GM12892 (cell line): ENCODE measurements around the gene PLEKHM1. TPM values are rescaled to one million over a fixed set of nuclear protein-coding genes. Genes with fewer than 3 reads are reported as not detected.
A peak's percentile ranks its signal among the peaks of the same experiment; 100 is the strongest.
"Not testable (repeated sequence)": the region's sequence is repeated elsewhere in the genome, so short reads cannot be mapped to it uniquely, and the experiment has no call there.

Experiments used
- DNase-seq: peaks from one replicate; pipeline ENCODE4 v3.0.0; 2011; ENCODE audit not compliant: insufficient read length
- FAIRE-seq: peaks from 2 replicates; lab custom pipeline; 2011; peaks lifted over from hg19 to GRCh38; lab: Jason Lieb, UNC
- POLR2A ChIP-seq: IDR thresholded peaks from 2 replicates; pipeline ENCODE4 v1.6.1; 2011; ENCODE audit warnings: low read depth, low read length, control low read depth
- TAF1 ChIP-seq: IDR thresholded peaks from 2 replicates; pipeline ENCODE4 v1.6.1; 2011; ENCODE audit warnings: low read depth, mild to moderate bottlenecking, control low read depth, low read length, borderline replicate concordance
- polyA plus RNA-seq: library from polyadenylated mRNA; unstranded; fragments of >200 nt; gene quantifications from one replicate; pipeline ENCODE4 v1.2.1, GENCODE V29; 2012; ENCODE audit warnings: missing spikeins, inconsistent platforms; ENCODE audit not compliant: missing spikeins

The PLEKHM1 gene
- polyA plus RNA-seq = 7.6 TPM

DNA sequence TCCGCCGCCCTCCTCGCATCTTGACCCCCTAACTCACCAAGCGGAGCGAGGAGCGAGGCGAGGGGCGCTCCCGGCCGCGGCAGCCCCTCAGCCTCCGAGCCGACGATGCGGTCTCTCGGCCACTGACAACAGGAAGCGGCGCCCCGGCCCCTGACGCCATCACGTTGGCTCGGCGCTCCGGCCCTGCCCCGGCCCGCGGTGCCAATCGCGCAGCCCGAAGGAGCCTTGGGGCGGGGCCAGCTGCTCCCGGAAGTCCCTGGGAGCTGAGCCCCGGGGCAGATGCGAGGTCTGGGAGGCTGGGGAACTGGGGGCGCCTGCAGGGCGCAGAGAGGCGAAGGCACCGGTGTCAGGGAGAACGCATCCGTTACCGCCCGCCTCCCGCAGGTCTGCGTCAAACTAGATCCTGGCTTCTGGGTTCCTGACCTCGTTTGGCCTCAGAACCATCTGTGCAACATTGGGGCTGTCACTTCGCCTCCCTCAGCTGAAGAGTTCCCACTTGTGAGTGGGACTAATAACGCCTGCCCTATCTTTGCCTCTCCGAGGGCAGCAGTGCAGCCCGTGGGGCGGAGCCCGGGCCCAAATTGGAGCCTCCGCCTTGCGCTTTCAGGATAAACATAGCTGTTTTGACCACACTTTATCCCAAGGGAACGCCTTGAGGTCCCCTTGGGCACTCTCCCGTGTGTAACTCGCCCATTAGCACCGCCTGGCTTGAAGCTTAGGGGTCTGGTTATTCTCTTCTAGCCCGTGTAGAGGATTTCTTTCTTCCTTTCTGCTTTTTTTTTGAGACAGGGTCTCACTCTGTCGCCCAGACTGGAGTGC, at the start of gene PLEKHM1:
PLEKHM1 (minus strand) TSS at position 107 of the 819 bp plus-strand sequence. CDS start 8,237 bp downstream, outside the sequence.
- FAIRE-seq (peak; percentile 92), DNase-seq (peak; percentile 82)
- 0 out of 2 replicates have a peak, but pooled peaks have one; percentile 32 for TF ChIP-seq TAF1
- TF ChIP-seq POLR2A = peak; percentile 39; the same call in 1 of the 2 replicates

DNA sequence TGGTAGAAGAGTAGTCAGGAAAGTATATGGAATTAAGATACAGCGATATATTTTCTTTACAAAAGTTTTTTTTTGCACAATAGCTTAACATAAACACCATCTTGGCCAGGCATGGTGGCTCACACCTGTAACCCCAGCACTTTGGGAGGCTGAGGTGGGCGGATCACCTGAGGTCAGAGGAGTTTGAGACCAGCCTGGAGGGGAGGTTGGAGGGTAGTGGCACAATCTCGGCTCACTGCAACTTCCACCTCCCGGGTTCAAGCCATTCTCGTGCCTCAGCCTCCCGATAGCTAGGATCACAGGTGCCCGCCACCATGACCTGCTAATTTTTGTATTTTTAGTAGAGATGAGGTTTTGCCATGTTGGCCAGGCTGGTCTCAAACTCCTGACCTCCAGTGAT, 47.6 kb upstream of the PLEKHM1 start:
- not testable (repeated sequence) for FAIRE-seq, DNase-seq

DNA sequence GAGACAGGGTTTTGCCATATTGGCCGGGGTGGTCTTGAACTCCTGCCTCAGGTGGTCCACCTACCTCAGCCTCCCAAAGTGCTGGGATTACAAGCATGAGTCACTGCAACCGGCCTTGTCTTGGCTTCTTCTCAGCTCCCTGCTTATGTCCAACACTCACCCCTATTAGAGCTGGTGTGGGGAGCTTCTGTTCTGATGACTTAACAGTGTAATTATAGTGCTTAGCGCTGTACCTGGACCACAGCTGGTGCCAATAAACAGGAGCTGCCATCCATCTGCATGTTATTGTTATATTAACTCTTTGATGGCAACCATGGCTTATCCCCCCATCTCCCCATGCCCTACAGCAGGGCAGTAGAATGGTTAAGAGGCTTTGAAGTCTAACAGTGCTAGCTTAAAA, 15.6 kb upstream of the PLEKHM1 start:
- not testable (repeated sequence) for FAIRE-seq, DNase-seq

DNA sequence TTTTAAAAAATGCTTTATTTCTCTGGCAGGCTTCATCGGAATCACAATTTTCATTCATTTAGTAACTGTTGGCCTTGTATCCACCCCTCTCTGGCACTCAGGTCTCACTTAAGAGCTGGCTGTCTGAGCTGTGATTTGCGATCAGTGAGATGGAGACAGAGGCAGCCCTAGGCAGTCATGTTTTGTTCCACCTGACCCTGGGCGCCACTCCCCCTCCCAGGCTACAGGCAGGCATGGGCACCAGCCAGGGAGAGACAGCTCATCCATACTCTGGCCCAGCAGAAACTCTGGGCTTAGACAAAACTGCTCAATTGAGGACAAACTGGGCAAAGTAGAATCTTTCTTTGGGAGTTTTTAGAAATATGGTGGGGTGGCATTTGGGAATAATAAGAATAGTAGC, 14.7 kb upstream of the PLEKHM1 start:
- DNase-seq, FAIRE-seq: not testable (repeated sequence)

DNA sequence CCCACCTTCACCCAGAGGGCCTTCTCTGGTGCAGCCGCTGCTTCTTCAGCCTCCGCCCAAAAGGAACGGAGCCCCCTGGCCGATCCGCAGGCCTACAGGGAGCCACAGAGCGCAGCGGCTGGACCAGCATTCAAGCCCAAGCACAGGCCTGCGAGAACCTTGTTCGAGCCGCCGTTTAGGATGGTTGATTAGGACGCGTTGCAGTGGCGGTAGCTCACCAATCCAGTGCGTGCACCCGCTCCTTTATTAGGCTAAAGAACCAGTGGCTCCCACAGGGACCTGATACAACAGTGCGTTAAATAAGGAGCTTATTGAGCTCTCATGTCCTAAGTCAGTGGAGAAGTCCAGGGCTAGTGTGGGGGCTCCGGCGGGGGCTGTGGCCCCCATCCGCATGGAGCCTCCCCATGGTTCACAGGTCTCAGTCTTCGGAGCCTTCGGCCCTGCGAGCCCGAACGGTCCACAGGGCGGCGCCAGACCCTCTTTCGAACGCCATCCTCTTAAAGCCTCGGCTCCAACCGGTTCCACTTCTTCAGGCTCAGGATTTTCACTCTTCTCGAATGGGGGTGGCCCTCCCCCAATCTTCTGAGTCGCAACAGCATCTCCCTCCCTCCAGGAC, 10.7 kb upstream of the PLEKHM1 start:
- FAIRE-seq, DNase-seq: not testable (repeated sequence)

DNA sequence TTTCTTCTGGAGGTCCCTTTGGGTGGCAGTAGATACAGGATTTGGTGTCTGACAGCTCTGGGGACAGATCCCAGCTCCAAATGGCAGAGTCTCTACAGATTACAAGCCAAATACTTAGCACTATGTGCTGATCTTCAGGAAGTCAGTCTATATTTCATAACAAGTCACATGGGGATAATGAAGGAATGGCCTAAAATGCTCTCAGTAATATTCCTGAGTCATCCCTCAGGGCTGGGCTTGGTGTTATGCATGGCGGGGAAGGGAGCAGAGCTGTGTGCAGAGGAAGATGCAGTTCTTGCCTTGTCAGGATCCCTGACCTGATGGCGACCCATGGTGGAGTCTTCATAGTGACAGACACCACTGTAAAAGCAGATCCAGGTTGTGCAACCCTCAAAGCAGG, 10.0 kb upstream of the PLEKHM1 start:
- not testable (repeated sequence) for DNase-seq, FAIRE-seq

DNA sequence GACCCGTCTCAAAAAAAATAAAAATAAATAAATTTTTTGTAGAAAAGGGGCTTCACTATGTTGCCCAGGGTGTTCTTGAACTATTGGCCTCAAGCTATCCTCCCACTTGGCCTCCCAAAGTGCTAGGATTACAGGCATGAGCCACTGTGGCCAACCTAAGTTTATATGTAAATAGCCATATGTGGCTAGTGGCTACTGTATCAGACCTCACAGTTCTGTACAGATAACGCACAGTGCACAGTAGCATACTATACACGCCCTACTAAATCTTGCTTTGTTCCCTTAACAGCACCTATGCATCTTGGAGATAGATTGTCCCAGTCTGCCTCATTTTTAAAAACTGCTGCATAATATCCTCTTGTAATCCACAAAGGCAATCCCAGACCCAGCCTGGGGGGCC, 8.7 kb upstream of the PLEKHM1 start:
- FAIRE-seq, DNase-seq: not testable (repeated sequence)

DNA sequence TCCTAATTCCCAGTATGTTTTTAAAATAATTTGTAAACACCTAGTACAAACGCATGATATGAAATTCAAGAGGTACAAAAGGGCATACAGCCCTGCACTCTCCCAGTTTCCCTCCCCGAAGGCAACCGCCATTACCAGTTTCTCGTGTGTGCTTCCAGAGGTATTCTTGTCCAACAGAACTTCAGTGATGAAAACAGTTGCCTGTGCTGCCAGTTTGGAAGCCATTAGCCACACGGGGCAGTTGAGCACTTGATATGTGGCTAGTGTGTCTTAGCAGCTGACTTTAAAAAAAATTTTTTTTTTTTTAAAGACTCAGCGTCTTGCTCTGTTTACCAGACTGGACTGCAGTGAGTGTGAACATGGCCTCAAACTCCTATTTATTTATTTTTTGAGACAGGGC, 7.9 kb upstream of the PLEKHM1 start:
- DNase-seq, FAIRE-seq: not testable (repeated sequence)

DNA sequence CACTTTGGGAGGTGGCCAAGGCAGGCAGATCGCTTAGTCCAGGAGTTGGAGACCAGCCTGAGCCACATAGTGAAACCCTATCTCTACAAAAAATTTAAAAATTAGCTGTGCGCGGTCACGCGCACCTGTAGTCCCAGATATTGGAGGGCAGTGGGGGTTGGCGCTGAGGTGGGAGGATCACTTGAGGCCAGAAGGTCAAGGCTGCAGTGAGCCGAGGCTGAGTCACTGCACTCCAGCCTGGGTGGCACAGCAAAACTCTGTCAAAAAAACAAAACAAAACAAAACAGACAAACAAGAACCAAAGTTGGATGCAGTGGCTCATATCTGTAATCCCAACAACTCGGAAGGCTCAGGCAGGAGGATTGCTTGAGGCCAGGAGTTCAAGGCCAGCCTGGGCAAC, 6.9 kb upstream of the PLEKHM1 start:
- FAIRE-seq, DNase-seq: not testable (repeated sequence)

DNA sequence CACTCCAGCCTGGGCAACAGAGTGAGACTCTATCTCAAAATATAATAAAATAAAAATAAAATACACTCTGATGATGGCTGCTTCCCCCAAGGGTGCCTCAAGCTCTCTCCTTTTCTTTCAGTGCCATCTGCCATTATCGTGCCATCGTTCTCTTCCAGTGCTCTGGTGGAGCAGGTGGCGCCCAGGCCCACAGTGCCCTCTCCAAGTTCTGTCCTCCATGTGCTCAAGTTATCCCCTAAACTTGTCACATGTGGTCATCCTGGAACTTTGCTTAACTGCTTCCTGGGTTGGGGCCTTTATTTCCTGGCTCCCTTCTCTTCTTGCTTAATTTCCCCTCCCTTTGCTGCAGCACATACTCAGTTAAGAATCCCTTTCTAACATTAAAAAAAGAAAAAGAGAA, 6.0 kb upstream of the PLEKHM1 start:
- FAIRE-seq, DNase-seq: not testable (repeated sequence)

DNA sequence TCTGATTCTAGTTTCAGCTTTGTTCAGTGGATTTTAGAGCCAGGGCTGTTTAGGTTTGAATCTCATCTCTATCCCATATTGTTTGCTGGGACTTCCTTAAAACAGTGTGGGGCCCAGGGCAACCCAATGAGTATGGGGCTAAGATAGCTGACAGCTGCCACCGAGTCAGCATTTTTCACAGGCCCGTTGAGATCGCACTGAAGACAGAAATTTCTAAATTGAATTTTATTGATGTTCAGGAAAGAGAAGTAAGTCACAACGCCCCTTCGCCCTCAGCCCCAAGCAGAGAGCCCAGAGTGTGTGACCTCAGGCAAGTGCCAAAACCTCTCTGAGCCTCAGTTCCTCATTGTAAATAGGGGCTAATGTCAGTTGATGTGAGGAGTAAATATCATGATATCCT, 4.0 kb upstream of the PLEKHM1 start:
- not testable (repeated sequence) for DNase-seq, FAIRE-seq

DNA sequence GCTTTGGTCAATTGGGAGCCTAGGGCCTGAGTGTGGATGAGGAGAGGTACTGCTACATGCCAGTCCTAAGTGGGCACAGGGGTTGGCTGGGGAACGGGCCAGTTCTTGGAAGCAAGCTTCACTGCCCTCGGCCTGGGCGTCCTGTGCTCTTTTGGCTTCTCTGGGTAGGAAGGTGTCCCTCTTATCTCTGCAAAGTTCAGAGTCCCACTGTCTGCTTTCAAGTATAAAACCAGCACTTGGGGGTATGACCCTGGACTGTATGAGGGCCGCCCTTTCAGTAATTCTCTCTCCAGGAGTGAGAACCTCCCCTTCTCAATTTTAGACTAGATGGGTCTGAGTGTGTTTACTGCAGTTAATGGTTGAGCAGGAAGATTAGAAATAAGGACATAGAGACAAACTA, 1.6 kb upstream of the PLEKHM1 start:
- not testable (repeated sequence) for FAIRE-seq, DNase-seq

DNA sequence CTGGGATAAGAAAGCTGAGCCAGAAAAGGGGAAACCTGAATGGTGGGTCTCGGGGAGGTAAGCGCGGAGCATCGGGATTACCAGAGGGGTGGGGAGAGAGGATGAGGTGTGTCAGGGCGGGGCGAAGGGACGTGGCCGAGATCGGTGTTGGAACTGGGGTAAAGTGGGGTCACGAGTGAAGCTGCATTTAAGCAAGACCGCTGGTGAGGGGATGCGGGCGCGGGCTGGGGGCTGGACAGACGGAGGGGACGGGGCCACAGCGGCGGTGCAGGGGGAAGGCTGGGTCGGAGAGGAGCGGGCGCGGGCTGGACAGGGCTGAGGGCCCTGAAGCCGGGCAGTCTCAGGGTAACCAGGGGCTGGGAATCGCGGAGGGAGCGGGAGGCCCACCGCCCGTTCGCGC, 323 bp downstream of the PLEKHM1 start:
- peak; percentile 54 for FAIRE-seq
- DNase-seq = not testable (repeated sequence)

DNA sequence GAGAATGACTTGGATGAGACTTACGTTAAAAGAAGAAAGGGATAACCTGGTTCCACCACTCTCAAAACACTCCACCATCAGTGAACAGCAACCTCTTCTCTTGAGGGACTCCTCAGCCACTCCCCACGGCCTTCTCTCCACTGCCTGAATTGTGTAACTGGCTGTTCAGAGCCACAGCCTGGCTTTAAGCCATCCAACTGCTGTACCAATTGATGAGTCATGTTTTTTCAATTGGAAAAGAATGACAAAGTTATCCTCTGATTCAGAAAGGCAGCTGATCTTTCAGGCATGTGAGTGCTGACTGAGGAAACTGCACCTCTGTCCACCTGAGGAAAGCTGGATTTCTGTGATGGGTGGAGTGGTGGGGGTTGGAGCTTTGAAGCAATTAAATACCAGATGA, 2.8 kb downstream of the PLEKHM1 start:
- DNase-seq, FAIRE-seq: not testable (repeated sequence)

DNA sequence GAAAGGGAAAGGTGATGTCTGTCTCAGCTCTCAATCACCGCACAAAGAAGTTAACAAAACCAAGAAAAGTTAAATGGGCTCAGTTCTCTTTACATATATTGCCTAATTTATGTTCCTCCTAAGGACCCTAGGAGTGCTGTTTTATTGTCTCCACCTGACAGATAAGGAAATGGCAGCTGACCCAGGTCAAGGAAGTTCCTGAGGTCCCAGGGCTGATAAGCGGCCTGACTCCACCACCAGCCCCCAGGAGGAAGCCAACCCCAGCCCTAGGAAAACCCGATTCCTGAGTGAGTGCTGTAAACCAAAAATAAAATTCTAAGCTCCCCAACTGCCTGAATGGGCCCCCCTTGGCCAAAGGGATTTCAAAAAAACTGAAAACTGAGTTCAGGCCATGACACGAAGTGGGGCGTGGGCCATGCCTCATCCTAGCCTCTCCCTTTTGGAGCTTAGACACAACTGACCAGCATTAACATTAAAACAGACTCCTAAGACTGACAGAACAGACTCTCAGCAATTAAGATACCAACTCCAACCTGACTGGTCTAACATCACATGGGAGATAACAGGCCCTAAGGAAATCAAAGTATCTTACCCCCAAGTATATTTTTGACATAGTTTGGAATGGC, 6.8 kb downstream of the PLEKHM1 start:
- not testable (repeated sequence) for FAIRE-seq, DNase-seq

DNA sequence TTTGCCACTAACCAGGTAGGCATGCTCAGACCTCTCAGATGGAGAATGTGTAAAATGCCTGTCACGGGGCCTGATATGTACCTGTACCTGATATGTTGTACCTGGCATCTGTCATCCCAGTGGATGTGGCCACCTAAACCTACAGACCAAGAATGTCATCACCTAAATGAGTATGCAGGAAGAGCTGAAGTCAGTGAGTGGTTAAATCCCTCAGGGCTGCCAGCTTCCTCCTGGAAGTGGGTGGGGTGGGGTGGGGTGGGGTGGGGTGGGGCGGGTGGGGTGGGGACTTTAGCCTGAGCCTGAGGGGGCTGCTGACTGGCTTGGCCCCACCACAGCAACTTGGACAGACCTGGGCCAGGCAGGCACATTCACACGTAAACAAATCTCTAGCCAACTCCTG, 7.3 kb downstream of the PLEKHM1 start:
- not testable (repeated sequence) for FAIRE-seq, DNase-seq

DNA sequence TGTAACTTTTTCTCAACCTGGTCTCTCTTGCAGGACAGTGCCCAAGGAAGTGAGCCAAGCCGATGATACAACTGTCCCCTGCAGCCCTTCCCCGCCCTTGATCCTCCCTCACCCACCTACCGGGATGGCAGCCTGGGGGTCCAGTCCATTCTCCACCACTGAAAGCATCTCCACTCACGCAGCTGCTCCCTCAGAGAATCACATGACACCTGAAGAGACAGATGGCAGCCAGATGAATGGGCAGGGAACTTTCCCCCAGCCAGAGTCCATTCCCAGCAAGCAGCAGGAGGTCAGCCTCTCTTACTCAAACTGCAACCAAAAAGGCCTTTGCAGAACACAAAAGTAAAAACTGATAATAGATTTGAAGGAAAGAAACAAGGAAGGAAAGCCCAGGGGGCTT, 8.2 kb downstream of the PLEKHM1 start:
- DNase-seq, FAIRE-seq: not testable (repeated sequence)

DNA sequence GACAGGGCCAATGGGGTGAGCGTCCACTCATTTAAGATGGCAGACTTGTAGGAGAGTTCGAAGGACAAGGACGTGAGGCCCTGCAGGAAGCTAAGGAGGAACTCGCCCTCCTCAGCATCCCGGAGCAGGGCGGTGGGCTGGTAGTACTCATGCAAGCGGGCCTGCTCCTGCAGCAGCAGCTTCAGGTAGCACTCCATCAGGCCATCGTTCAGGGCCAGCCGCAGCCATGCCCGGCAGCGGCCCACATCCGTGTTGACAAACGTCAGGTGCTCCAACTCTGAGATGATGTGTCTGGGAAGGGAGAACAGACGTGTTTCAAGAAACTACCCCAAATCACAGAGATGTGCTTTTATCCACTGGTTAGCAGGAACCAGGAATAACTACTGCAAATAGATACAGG, 15.1 kb downstream of the PLEKHM1 start:
- not testable (repeated sequence) for FAIRE-seq, DNase-seq

DNA sequence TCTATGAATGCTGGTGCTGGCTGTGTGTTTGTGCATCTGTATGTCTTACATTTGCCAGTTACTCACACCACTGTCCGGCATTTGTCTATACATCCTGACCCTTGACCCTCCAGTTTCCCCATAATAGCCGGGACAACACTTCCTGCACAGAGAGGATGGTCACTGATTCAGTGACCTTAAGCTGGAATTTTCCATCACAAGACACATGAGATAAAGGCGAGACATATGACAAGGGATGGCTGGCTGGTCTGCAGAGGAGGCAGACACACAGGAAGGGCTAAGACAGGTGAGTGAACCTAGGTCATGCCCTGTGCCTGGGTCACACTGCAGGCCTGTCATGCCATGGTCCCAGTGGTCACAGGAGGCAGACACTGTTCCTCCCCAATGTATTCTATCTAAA, 18.3 kb downstream of the PLEKHM1 start:
- not testable (repeated sequence) for DNase-seq, FAIRE-seq

DNA sequence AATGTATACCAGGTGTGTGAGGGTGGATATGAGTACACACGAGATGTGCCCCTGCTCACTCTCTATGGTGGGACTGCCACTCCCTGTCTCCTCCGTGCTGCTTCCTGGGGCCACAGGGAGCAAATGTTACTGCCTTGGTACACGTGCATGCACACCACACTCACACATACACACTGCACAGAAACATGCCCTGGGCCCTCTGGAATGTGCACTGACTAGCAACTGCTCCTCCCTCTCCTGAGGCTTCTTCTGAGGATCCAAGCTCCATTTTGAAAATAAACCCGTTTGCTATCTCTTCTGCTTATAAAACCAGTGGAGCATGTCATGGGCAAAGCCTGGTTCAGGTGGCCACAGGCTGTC, 21.3 kb downstream of the PLEKHM1 start:
- not testable (repeated sequence) for FAIRE-seq, DNase-seq
